ENCODE results near the gene SORBS2. TPM values are rescaled to one million over a fixed set of nuclear protein-coding genes. Genes with fewer than 3 reads are reported as not detected.

SORBS2 gene
- total RNA-seq, 1 experiment from 2014 or later: 0.34 TPM

DNA sequence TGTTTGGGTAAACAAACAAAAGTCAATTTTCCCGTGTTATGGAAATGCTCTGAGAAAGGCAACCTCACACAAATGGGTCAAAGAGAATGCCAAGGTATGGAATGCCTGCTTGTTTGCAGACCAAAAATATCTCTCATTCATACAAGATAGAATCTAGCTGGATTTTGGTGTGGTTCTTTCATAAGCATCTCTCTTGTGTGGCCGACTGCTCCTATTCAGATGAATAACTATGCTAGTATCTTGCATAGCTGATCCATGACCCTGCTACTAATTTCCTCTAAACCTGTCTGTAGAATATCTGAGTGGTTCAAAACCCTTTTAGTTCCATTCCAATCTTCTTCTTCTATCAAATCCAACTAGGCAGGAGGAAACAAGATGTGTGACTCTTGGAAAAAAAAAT is 28.2 kb upstream of the SORBS2 start:
- intact Hi-C loops (cut with micrococcal nuclease): no loop called here
- H3K27me3 ChIP-seq (ENCODE audit: insufficient read depth, low read length): no peaks in the 10 kb centered on the region
- no peak overlapping the region for H3K4me2 ChIP-seq (ENCODE audit: low read length)
- H3K79me2 ChIP-seq (ENCODE audit: insufficient read depth, low read length): no peaks in the 10 kb centered on the region
- DNase-seq (ENCODE audit: low read depth, low spot score) (no peak), ATAC-seq (no peak)
- peaks cover 8 to 23% of the 10 kb centered on the region in 2 experiments for H3K4me1 ChIP-seq (ENCODE audit: control insufficient read depth in 1 of 2, insufficient read depth in 2 of 2, low read length in 2 of 2)
- BruUV-seq (replicated peaks): no TSS peak
- H3K9me2 ChIP-seq (ENCODE audit: insufficient read depth): no peaks in the 10 kb centered on the region
- H3K27ac ChIP-seq (ENCODE audit: low read depth, low read length): no peak overlapping the region
- H3K4me3 ChIP-seq (replicated peaks in 1 of 2; ENCODE audit: low read depth in 1 of 2, low read length in 2 of 2): no peak overlapping the region
- H3K9ac ChIP-seq (ENCODE audit: low read length): no peak overlapping the region
- ChIA-PET CTCF (no interaction called here), POLR2A (no interaction called here), RAD21 (ENCODE audit: low non-redundant PET in 1 of 2, low total read pairs in 2 of 2, uncharacterized antibody in 2 of 2, unreplicated experiment in 2 of 2) (no interaction called here)
- H2AFZ ChIP-seq (ENCODE audit: low read depth, low read length, poor library complexity, severe bottlenecking): no peak overlapping the region
- H3K36me3 ChIP-seq (ENCODE audit: control insufficient read depth in 1 of 2, insufficient read depth in 2 of 2, low read length in 2 of 2): no peaks in the 10 kb centered on the region
- no peaks in the 10 kb centered on the region for H4K20me1 ChIP-seq (ENCODE audit: insufficient read depth)
- no peak for TF ChIP-seq POLR2A (IDR thresholded peaks at IDR 0.05; ENCODE audit: borderline replicate concordance, extremely low read depth, insufficient read depth, insufficient read length)
- TF ChIP-seq FOSL1 (IDR thresholded peaks at IDR 0.05; ENCODE audit: low read depth): no peak
- no peak for TF ChIP-seq SP1 (IDR thresholded peaks at IDR 0.05; ENCODE audit: low read depth)
- no peak for TF ChIP-seq ELF1 (IDR thresholded peaks at IDR 0.05; ENCODE audit: borderline replicate concordance, low read depth)
- TF ChIP-seq EGR1 (IDR thresholded peaks at IDR 0.05; ENCODE audit: low read depth): no peak
- TF ChIP-seq JUND (IDR thresholded peaks at IDR 0.05): no peak
- TF ChIP-seq SRF (IDR thresholded peaks at IDR 0.05; ENCODE audit: low read depth): no peak
- TF ChIP-seq, protein P1, sequence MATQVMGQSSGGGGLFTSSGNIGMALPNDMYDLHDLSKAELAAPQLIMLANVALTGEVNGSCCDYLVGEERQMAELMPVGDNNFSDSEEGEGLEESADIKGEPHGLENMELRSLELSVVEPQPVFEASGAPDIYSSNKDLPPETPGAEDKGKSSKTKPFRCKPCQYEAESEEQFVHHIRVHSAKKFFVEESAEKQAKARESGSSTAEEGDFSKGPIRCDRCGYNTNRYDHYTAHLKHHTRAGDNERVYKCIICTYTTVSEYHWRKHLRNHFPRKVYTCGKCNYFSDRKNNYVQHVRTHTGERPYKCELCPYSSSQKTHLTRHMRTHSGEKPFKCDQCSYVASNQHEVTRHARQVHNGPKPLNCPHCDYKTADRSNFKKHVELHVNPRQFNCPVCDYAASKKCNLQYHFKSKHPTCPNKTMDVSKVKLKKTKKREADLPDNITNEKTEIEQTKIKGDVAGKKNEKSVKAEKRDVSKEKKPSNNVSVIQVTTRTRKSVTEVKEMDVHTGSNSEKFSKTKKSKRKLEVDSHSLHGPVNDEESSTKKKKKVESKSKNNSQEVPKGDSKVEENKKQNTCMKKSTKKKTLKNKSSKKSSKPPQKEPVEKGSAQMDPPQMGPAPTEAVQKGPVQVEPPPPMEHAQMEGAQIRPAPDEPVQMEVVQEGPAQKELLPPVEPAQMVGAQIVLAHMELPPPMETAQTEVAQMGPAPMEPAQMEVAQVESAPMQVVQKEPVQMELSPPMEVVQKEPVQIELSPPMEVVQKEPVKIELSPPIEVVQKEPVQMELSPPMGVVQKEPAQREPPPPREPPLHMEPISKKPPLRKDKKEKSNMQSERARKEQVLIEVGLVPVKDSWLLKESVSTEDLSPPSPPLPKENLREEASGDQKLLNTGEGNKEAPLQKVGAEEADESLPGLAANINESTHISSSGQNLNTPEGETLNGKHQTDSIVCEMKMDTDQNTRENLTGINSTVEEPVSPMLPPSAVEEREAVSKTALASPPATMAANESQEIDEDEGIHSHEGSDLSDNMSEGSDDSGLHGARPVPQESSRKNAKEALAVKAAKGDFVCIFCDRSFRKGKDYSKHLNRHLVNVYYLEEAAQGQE (IDR thresholded peaks at IDR 0.05; ENCODE audit: low read depth): no peak
- no peak for TF ChIP-seq ZFX (IDR thresholded peaks at IDR 0.05)
- TF ChIP-seq CEBPB (IDR thresholded peaks at IDR 0.05; ENCODE audit: low read depth): no peak
- TF ChIP-seq EZH2phosphoT487 (IDR thresholded peaks at IDR 0.05; ENCODE audit: borderline replicate concordance): no peak
- TF ChIP-seq ZNF274 (IDR thresholded peaks at IDR 0.05; ENCODE audit: low read depth, low read length): no peak
- H3K9me3 ChIP-seq (ENCODE audit: control insufficient read depth in 1 of 2, insufficient read depth in 1 of 2, low read depth in 1 of 2, low read length in 2 of 2): no peaks in the 10 kb centered on the region
